ENCODE measurements around the gene UBR3. TPM values are rescaled to one million over a fixed set of nuclear protein-coding genes. Genes with fewer than 3 reads are reported as not detected.
"Not testable (repeated sequence)": the region's sequence is repeated elsewhere in the genome, so short reads cannot be mapped to it uniquely, and the experiment has no call there.

Gene UBR3
- total RNA-seq, 1 experiment from 2014 or later = 17.1 TPM

DNA sequence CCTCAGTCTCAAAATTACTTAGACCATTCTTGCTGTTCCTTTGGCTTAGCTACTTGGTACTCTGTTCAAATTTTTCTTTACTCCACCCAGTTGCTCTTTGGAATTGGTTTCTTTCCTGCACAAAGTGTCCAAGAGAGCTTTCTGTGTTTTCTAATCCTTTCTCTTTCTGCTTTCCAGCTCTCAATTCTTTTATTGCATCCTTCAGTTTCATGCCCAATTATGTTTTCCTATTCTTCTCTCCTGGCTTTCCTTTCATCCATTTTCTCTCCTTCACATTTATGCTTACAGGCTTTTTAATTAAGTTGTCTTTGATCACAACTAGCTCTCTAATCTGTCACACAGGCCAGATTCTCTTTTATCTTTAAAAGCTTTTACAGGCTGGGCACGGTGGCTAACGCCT lies 38.2 kb downstream of the UBR3 start:
- DNase-seq (ENCODE audit: low spot score) = no peak

DNA sequence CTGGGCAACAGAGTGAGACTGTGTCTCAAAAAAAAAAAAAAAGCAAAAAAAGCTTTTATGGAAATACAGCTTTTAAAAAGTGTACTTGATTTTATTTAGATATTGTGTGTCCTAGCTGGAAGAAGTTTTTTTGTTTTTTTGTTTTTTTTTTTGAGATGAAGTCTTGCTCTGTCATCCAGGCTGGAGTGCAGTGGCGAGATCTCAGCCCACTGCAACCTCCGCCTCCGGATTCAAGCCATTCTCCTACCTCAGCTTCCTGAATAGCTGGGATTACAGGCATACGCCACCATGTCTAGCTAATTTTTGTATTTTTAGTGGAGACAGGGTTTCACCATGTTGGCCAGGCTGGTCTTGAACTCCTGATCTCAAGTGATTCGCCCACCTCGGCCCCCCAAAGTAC lies 39.0 kb downstream of the UBR3 start:
- not testable (repeated sequence) for DNase-seq (ENCODE audit: low spot score)

DNA sequence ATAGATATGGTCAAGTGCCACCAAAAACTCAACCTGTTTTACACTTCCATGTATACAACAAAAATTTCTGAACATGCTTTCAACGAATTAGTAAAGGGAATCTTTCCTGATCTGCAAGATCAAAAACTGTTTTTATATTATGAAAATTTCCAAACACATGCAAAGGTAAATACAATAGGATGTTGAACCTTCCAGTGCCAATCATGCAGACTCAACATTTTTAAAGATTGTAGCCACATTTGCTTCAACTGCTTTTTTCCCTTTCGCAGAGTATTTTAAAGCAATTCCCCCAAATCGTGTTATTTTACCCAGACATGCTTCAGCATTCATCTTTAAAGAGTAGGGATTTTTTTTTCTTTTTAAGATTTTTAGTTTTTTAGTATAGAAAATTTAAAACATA lies 40.3 kb downstream of the UBR3 start:
- DNase-seq (ENCODE audit: low spot score) = no peak

DNA sequence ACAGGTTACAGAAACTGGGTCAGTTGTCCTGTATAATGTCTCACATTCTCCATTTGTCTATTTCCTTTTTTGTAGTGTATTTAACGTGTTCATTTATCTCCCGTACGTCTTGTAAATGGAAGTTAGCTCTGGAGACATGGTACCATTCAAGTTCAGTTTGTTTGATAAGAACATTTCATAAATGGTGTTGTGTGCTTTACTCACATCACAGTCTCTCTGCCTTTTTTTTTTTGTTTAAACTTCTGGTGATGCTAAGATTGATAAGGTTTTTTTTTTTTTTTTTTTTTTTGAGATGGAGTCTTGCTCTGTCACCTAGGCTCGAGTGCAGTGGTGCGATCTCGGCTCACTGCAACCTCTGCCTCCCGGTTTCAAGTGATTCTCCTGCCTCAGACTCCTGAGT lies 41.7 kb downstream of the UBR3 start:
- no peak for DNase-seq (ENCODE audit: low spot score)

DNA sequence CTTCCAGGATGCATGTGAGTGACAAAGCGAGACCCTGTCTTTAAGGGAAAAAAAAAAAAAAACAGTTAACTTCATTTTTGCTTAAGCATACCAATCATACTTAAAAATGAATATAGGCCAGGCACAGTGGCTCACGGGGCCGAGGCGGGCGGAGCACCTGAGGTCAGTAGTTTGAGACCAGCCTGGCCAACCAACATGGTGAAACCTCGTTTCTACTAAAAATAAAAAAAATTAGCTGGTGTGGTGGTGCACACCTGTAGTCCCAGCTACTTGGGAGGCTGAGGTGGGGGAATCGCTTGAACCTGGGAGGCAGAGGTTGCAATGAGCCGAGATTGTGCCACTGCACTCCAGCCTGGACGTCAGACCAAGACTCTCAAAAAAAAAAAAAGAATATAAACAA lies 44.1 kb downstream of the UBR3 start:
- not testable (repeated sequence) for DNase-seq (ENCODE audit: low spot score)

DNA sequence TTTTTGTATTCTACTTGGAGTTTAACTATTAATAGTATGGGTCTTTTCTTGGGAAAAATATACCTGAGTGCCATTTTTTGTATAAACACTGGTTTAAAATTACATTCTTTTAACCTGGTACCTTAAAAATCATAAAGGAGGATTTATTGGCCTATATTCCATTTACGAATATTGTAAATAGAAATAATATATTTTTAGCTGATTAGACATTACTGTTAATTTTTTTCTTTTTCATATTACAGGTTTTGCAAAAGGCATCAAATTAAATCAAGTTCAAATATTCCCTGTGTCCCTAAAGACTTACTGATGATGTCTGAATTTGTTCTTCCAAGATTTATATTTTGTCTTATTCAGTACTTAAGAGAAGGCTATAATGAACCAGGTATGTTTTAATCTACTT lies 44.7 kb downstream of the UBR3 start:
- no peak for DNase-seq (ENCODE audit: low spot score)

DNA sequence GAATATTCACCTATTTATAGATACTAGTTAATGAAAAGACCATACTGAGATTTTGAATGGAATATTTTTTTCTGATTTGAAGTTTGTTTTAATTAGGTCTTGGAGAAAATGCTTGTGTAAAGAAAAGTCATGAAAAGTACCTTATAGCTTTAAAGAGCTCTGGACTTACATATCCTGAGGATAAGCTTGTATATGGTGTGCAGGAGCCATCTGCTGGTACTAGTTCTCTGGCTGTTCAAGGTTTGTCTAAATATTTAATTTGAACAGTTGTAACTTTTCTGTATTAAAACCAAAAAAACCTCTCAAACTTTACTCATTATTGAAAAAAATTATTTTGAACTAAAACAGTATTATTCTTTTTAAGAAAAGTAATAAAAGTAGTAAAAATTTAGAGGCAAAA lies 50.1 kb downstream of the UBR3 start:
- DNase-seq (ENCODE audit: low spot score) = no peak

DNA sequence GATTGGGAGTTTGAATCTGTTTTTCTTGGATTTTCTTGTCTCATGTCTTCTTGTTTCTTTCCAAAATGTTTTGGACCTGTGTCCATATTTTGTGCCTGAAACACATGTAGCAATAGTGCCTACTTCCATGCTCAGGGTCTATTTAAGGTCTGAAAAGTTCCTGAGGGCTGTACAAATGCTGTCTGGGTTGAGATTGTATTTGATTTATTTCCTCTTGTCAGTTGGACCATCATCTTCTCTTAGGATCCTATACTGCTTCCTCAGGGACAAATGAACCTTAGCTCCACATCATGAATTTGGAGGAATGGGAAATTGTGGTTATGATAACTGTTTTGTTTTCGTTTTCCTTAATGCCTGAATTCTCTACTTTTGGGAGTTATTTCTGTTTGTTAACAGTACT lies 59.9 kb downstream of the UBR3 start:
- no peak for DNase-seq (ENCODE audit: low spot score)

DNA sequence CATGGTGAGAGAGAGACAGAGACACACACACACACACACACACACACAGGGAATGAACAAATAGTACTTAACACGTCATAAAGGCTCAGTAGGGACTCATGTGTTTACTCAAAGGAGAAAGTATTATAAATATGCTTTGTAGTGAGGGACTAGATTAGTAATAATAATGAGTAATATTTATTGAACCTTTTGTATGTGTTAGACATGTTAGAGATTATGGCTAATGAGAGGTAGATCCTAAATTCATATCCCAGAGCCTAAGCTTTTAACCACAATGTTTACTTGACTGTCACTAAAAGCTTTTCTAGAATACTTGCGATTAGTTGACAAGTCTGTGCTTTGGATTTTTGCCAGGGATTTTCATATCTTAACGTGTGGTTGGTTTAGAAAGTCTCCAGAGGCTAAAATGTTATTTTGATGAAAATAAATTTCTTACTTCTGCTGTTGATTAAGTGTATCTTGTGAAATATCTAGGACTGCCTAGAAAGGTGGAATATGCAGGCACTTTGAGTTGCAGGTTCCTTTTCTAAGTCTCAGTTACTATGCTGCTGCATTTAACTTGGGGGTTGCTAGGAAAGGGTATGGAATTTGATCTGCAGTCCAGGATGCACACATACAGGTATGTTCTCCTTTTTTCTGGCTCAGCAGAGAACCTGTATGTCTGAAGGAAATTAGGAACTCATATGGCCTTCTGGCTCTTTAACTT lies 64.5 kb downstream of the UBR3 start:
- DNase-seq (ENCODE audit: low spot score) = peak; percentile 30

DNA sequence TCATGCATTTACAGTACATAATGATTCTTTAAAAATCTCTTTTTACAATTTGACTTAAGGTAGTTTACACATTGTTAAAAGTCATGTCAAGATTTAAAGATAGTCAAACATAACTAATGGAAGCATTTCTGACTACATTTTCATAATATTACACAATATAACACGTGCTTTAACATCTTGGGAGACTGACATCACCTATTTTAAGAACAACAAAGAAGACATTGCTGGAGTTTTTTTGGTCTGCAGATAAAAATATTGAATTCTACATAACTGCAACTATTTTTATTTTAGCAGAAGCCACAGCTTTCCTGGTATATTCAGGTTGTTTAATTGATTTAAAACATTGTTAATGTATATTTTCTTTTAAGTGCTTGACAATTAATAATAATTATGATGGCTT lies 65.7 kb downstream of the UBR3 start:
- DNase-seq (ENCODE audit: low spot score) = no peak

DNA sequence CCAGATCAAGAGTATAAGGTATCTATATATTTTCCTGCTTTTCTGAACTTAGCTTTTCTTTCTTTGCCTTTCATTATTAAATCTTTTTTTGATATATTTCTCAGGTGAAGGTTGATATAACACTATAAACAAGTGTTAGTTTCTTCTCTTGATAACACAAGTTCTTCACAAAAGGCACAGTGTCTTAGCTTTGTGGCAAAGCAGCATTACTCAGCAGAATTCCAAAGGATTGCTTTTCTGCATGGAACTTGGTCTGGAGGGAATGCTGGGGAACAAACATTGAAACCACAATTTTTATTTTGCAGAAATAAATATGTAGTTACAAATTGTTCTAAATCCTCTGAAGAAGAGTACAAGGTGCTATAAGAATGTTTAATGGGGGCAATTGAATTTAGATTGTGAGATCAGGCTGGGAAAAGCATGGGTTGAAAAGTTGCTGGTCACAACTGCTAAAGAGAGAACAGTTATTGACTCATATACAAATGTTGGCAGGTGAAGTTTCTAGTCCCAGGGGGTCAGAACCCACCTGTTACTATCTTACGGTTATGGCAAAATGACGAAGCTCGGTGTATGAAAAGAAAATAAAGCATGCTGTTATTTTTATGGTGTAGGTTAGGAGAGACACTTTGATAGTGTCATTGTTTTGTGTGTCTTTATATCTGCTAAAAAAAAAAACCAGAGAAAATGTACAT lies 68.2 kb downstream of the UBR3 start:
- DNase-seq (ENCODE audit: low spot score) = peak; percentile 42

DNA sequence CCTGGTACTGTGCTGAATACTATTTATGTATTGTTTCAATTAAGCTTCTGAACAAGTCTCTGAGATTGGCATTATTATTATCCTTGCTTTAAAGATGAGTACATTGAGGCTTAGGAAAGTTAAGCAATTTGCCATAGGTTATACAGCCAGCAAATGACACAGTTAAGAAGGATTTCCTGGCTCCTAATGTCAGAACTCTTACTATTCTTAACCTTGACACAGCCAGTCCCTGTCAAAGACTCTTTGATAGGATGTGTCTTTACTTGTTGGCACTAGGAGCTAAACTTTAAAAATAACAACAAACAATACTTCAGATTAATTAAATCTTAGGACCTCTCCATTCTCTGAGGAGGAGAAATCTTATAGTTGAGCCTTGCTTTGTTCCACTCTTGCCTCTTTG lies 70.6 kb downstream of the UBR3 start:
- DNase-seq (ENCODE audit: low spot score) = no peak

DNA sequence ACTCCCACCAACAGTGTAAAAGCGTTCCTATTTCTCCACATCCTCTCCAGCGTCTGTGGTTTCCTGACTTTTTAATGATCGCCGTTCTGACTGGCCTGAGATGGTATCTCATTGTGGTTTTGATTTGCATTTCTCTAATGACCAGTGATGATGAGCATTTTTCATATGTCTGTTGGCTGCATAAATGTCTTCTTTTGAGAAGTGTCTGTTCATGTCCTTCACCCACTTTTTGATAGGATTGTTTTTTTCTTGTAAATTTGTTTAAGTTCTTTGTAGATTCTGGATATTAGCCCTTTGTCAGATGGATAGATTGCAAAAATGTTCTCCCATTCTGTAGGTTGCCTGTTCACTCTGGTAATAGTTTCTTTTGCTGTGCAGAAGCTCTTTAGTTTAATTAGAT lies 72.8 kb downstream of the UBR3 start:
- not testable (repeated sequence) for DNase-seq (ENCODE audit: low spot score)

DNA sequence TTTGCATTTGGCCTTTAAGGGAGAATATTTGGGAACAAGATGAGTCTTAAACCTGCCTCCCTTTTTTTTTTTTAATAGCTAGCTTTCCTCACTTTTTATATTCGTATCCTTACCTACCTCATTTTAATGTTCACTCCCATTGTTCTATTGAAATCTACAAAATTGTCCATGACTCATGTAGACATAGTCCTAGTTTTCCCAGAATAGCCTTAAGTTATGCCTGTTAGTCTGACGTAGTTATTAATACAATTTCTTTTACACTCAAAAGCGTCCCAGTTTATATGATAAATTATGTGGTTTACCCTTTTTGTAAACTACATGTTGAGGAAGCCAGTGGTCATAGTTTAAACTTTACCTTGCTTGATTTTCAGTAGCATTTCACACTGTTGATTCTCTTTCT lies 73.4 kb downstream of the UBR3 start:
- DNase-seq (ENCODE audit: low spot score) = no peak

DNA sequence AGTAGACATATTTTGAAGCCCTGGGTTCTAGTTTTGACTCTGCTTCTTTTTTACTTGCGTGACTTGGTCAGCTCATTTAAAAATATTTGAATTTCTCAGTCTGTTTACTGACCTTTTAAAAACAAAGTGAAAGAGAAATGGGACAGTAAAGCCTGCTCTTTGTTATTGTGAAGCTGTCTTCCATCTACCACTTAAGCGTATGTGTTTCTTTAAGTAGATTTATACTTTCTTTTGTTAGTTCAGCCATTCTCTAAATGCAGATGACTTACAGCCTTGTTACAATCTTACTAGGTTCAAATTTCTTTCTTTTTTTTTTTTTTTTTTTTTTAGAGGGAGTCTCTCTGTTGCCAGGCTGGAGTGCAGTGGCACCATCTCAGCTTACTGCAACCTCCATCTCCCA lies 79.5 kb downstream of the UBR3 start:
- no peak for DNase-seq (ENCODE audit: low spot score)

DNA sequence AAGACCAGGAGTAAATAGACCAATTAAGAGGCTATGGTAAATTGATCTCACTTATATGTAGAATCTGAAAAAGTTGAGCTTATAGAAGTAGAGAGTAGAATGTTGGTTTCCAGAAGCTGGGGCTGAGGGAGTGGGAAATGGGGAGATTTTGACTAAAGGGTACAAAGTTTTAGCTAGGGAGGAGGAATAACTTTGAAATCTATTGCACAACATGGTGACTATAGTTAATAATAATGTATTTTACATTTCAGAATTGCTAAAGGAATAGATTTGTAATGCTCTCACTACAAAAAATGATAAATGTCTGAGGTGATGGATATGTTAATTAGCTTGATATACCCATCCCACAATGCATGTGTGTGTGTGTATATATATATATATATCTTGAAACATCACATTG lies 82.1 kb downstream of the UBR3 start:
- no peak for DNase-seq (ENCODE audit: low spot score)

DNA sequence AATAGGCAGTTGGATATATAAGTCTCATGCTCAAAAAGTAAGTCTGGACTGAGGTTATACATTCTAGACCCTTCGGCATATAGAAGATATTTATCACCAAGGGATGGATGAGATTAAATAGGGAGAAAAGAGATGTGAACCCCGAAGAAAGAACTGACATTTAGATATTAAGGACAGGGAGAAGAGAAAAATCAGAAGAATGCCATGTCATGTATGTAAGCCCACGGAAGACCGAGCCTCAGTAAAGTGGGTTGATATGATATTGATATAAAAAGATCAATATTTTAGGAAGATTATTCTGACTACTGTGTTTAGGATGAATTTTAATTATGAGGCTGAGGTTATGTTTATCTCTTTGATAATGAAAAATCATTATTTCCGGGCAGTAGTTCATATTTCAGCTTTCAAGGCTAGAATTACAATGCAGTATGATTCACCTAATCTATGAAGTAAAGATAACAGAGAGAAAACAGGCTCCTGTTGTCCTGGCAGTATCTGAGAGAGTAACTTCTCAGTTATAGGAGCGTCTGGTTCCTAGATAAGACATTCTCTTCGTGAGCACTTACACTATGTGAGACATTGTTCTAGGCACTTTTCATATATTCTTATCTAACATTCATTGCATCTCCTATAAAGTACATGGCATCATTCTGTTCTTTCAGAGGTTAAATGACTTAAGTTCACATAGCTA lies 83.0 kb downstream of the UBR3 start:
- no peak for DNase-seq (ENCODE audit: low spot score)

DNA sequence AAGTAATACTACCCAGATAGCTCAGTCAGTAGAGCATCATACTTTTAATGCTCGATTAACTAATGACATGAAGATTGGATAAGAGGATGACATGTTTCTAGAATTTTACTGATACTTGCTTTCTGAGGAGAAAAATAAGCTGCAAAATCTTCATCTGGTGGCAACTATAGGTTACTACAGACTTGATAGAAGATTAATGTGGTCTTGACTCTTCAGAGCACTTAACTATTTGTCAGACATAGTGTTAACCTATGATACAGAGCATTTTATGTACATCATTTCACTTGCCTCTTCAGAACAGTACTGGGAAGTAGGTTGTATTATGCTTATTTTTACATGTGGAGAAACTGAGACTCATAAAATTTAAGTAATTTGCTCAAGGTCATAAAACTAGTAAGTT lies 83.9 kb downstream of the UBR3 start:
- DNase-seq (ENCODE audit: low spot score) = no peak

DNA sequence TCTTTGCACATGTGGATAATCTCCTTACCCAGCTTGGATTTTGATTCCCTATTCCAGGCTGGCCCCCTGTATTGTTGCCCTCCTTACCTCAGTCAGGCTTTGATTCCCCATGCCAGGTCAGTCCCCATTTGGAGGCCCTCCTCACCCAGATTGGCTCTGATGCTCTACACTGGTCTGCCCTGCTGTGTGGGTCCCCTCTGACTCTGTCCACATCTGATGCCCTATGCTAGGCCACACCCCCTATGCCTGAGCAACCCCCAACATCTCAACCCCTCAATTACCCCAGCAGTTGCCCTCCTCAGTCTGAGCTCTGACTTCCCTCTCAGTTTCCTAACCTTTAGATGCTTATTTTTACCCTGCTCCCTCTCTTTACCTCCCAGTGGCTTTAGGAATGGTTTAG lies 89.4 kb downstream of the UBR3 start:
- no peak for DNase-seq (ENCODE audit: low spot score)

DNA sequence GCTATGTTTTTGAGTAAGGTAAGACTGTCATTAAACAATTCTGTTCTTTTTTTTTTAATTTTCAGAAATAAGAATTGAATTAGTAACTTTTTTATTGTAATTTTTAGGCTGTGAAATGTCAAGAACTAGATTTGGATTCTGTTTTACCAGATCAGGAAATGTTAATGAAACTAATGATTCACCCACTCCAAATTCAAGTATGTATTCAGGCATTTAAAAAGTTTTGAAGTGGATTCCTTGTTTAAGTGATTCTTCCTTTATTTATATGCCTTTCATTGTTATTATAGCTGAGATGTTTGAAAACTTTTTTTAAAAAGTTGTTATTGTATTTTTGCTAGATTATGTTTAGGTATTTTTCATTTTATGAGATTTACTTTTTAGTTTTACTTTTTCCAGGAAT lies 96.7 kb downstream of the UBR3 start:
- no peak for DNase-seq (ENCODE audit: low spot score)

DNA sequence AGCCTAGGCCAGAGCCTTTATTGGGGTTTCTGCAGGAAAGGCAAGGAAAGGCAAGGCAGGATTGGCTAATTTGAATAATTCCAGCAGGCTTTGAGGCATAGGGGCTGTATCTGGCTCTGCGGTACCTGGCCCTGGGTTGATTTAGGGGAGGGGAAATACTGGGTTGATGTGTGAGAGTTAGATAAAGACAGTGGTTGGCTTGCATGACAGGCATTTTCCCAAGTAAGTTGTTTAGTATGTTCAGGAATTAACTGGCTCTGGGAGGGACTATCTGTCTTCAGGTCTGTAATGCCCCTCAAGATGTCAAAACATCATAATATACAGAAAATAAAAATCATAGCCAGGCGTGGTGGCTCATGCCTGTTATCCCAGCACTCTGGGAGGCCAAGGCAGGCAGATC lies 98.7 kb downstream of the UBR3 start:
- DNase-seq (ENCODE audit: low spot score) = no peak

DNA sequence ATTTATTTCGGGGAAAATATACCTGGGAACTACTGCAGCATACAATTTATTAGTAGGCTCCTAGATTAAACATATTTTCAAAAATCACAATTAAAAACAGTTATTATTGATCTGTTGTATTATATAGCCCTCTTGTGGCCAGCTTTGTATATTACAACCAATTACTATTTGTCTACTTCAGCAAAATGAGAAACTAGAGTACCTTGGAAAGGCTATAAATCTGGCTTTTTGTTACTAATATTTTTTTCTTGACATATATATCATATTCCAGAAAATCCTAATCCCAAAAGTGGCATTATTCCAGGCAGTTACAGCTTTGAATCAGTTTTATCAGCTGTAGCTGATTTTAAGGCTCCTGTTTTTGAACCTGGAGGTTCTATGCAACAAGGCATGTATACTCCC lies 101.2 kb downstream of the UBR3 start:
- no peak for DNase-seq (ENCODE audit: low spot score)

DNA sequence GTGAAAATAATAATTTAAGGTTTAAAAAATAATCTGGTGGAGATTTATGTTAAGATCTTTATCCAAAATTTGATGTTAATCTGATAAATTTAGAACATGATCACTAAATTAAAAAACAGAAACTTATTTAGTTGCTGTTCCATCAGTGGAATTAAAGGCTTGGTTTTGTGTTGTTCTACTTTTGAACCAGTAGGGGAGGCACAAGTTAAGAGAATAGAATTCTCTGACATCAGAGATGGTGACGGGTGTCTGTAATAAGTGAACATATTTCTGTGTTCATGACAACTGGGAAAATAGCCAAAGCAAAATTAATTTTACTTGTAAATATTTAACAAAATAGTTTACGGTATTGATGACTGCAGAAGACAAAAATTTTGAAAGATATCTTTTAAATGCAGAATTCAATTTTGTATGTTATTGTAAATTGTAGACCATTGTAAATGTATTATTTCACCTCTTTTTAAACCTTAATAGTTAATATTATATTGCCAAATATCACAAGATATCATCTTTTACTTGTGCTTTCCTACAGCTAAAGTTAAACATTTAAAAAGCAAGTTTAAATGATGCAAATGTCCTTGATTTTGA lies 106.0 kb downstream of the UBR3 start:
- DNase-seq (ENCODE audit: low spot score) = peak; percentile 29

All from H4 (cell line).